Prostate gland (tissue), 2 donors: ENCODE measurements around the gene GRAP2. TPM values are rescaled to one million over a fixed set of nuclear protein-coding genes. Genes with fewer than 3 reads are reported as not detected.
A peak's percentile ranks its signal among the peaks of the same experiment; 100 is the strongest.

Experiments
- DNase-seq: peaks from one replicate; pipeline ENCODE4 v3.0.0-alpha.2; 2019; ENCODE audit warnings: low spot score
- H3K27ac ChIP-seq, 2 donors: fragments of 200-600 bp; sonication (generic); 2 replicates each; pipeline ENCODE4 v1.5.1; 2017 to 2019
- H3K27me3 ChIP-seq: fragments of 200-600 bp; sonication (generic); replicated peaks from 2 replicates; pipeline ENCODE4 v1.5.1; 2019; ENCODE audit not compliant: insufficient read depth
- H3K36me3 ChIP-seq, 2 donors: fragments of 200-600 bp; sonication (generic); 1 replicate in 1 of 2; 2 replicates in 1 of 2; pipeline versions ENCODE4 v1.5.1 to v1.8.1; 2017 to 2019
- H3K4me1 ChIP-seq: fragments of 200-600 bp; sonication (generic); replicated peaks from 2 replicates; pipeline ENCODE4 v1.5.1; 2019
- H3K4me3 ChIP-seq, 2 donors: fragments of 200-600 bp; sonication (generic); 2 replicates each; pipeline ENCODE4 v1.5.1; 2017 to 2019
- H3K9me3 ChIP-seq: fragments of 200-600 bp; sonication (generic); 2 replicates; pipeline ENCODE4 v1.5.1; 2017
- CTCF ChIP-seq, 4 experiments: fragments of 200-600 bp in 2 of 4; fragments of 450-650 bp in 2 of 4; sonication (generic) in 2 of 4; IDR thresholded peaks; 1 replicate in 3 of 4; 2 replicates in 1 of 4; pipeline ENCODE4 v1.5.1; 2016 to 2019; ENCODE audit warnings: antibody characterized with exemption in 4 of 4, mild to moderate bottlenecking in 2 of 4, moderate library complexity in 2 of 4
- POLR2A ChIP-seq: fragments of 450-650 bp; IDR thresholded peaks from one replicate; pipeline ENCODE4 v1.6.1; 2016; ENCODE audit warnings: antibody characterized with exemption, mild to moderate bottlenecking
- POLR2AphosphoS5 ChIP-seq: sonication (generic); formaldehyde crosslinking; IDR thresholded peaks from one replicate; pipeline ENCODE4 v1.6.1; 2017; ENCODE audit warnings: antibody characterized with exemption
- WGBS: methylation state at CpG from one replicate; pipeline ENCODE4 v1.1.5; 2018; 5-methylcytosine and 5-hydroxymethylcytosine counted together
- intact Hi-C: fragments of 100-400 bp; cut with DNase I; formaldehyde crosslinking; loops from one replicate; pipeline ENCODE4 v1.14.2; 2022
- total RNA-seq, 2 donors: library from RNA; depleted of rRNA; stranded (reverse); fragments of >200 nt; gene quantifications; one replicate each; pipeline ENCODE4 v1.1.0, GENCODE V29; 2016

Gene GRAP2
- total RNA-seq, 2 donors from 2014 or later: 0.91 to 2.2 TPM

GRCh38 chr22:39967996-39968972, 67.4 kb downstream of the GRAP2 start:
- intact Hi-C loops: no loop called here
- H3K9me3 ChIP-seq: no peaks in the 10 kb centered on the region
- TF ChIP-seq POLR2A: no peak
- TF ChIP-seq POLR2AphosphoS5: peak; percentile 82
- no peak for TF ChIP-seq CTCF (IDR thresholded peaks at IDR 0.05)
- H3K4me3 ChIP-seq: no peak overlapping the region
- no peaks in the 10 kb centered on the region for H3K36me3 ChIP-seq
- H3K4me1 ChIP-seq: peaks cover 18% of the 10 kb centered on the region
- H3K27ac ChIP-seq: peak overlapping the region; percentile 58 to 69
- 46% methylated on average over 19 of the region's 20 CpGs for WGBS
- no peaks in the 10 kb centered on the region for H3K27me3 ChIP-seq
- peak; percentile 73 for DNase-seq

GRCh38 chr22:39970742-39971141, 69.9 kb downstream of the GRAP2 start:
- TF ChIP-seq CTCF (IDR thresholded peaks at IDR 0.05) (no peak), POLR2AphosphoS5 (no peak), POLR2A (no peak)
- 93% methylated on average over 10 of the region's 10 CpGs for whole genome bisulfite sequencing
- intact Hi-C loops: no loop called here
- peaks cover 18% of the 10 kb centered on the region for H3K4me1 ChIP-seq
- no peaks in the 10 kb centered on the region for H3K27me3 ChIP-seq
- H3K4me3 ChIP-seq: no peak overlapping the region
- DNase-seq: no peak
- no peaks in the 10 kb centered on the region for H3K36me3 ChIP-seq
- H3K9me3 ChIP-seq: no peaks in the 10 kb centered on the region
- no peak overlapping the region for H3K27ac ChIP-seq

GRCh38 chr22:39972641-39973040, 71.8 kb downstream of the GRAP2 start:
- TF ChIP-seq CTCF (IDR thresholded peaks at IDR 0.05): no peak
- no peak for TF ChIP-seq POLR2A
- no peak for TF ChIP-seq POLR2AphosphoS5
- Histone ChIP-seq H3K4me1 (peaks cover 11% of the 10 kb centered on the region), H3K9me3 (no peaks in the 10 kb centered on the region), H3K4me3 (no peak overlapping the region), H3K27ac (no peak overlapping the region), H3K27me3 (no peaks in the 10 kb centered on the region), H3K36me3 (no peaks in the 10 kb centered on the region)
- no peak for DNase-seq
- 73% methylated on average over 5 of the region's 5 CpGs for whole genome bisulfite sequencing
- intact Hi-C loops: no loop called here

GRCh38 chr22:39973656-39974055, 72.8 kb downstream of the GRAP2 start:
- Histone ChIP-seq H3K4me3 (no peak overlapping the region), H3K9me3 (no peaks in the 10 kb centered on the region), H3K27ac (no peak overlapping the region), H3K4me1 (peaks cover 3% of the 10 kb centered on the region), H3K27me3 (no peaks in the 10 kb centered on the region), H3K36me3 (no peaks in the 10 kb centered on the region)
- 44% methylated on average over 5 of the region's 5 CpGs for WGBS
- intact Hi-C loops: no loop called here
- TF ChIP-seq POLR2AphosphoS5 (peak; percentile 39), POLR2A (no peak), CTCF (IDR thresholded peaks at IDR 0.05) (no peak)
- no peak for DNase-seq

GRCh38 chr22:39974065-39974464, 73.2 kb downstream of the GRAP2 start:
- Histone ChIP-seq H3K4me1 (no peaks in the 10 kb centered on the region), H3K9me3 (no peaks in the 10 kb centered on the region), H3K36me3 (no peaks in the 10 kb centered on the region), H3K27ac (no peak overlapping the region), H3K27me3 (no peaks in the 10 kb centered on the region), H3K4me3 (no peak overlapping the region)
- intact Hi-C loops: no loop called here
- TF ChIP-seq POLR2AphosphoS5 (no peak), CTCF (IDR thresholded peaks at IDR 0.05) (no peak), POLR2A (no peak)
- 83% methylated on average over 5 of the region's 5 CpGs for WGBS
- no peak for DNase-seq
